Upper lobe of left lung (tissue), 4 donors: Measurements from ENCODE around the gene GRIA3.

Experiments
- CTCF ChIP-seq, 6 experiments: fragments of 450-650 bp in 4 of 6; fragments of 200-600 bp in 2 of 6; sonication (generic) in 2 of 6; IDR thresholded peaks; one replicate each; pipeline ENCODE4 v1.5.1; 2016 to 2019; ENCODE audit warnings: antibody characterized with exemption in 6 of 6
- EP300 ChIP-seq, 4 donors: sonication (generic); formaldehyde crosslinking; IDR thresholded peaks; one replicate each; pipeline ENCODE4 v1.5.1; 2017; ENCODE audit warnings: antibody characterized with exemption in 4 of 4, control low read depth in 2 of 4
- POLR2A ChIP-seq, 4 donors: fragments of 450-650 bp; IDR thresholded peaks; one replicate each; pipeline ENCODE4 v1.5.1; 2016 to 2017; ENCODE audit warnings: antibody characterized with exemption in 4 of 4, mild to moderate bottlenecking in 2 of 4
- POLR2AphosphoS5 ChIP-seq, 2 donors: sonication (generic); formaldehyde crosslinking; IDR thresholded peaks; one replicate each; pipeline ENCODE4 v1.5.1; 2017; ENCODE audit warnings: antibody characterized with exemption in 2 of 2

- no peak for TF ChIP-seq CTCF (IDR thresholded peaks at IDR 0.05)
- TF ChIP-seq POLR2AphosphoS5 (IDR thresholded peaks at IDR 0.05) = no peak
- no peak for TF ChIP-seq EP300 (IDR thresholded peaks at IDR 0.05)
- no peak for TF ChIP-seq POLR2A (IDR thresholded peaks at IDR 0.05)
These were observed 221.2 kb downstream of the GRIA3 start for GRCh38 chrX:123405231-123405630.
